GM20000 (cell line): ENCODE results near the gene USP49.
"Not testable (repeated sequence)": the region's sequence is repeated elsewhere in the genome, so short reads cannot be mapped to it uniquely, and the experiment has no call there.

Experiments used
- DNase-seq: peaks from one replicate; pipeline ENCODE4 v3.0.0; 2012; ENCODE audit warnings: low spot score
- CTCF ChIP-seq: IDR thresholded peaks from 2 replicates; pipeline ENCODE4 v1.5.1; 2012; ENCODE audit warnings: mild to moderate bottlenecking, control low read depth; ENCODE audit errors: extremely low read depth, missing control alignments

Gene USP49

GRCh38 chr6:41895300-41896233 lies at the start of gene USP49:
Gene USP49, minus strand, starts transcription at chr6:41895375. Its CDS starts 88,392 bp downstream, at chr6:41806983.
- no peak for TF ChIP-seq CTCF
- peak; percentile 96 for DNase-seq

- no peak for DNase-seq
Measured at GRCh38 chr6:41943456-41943855, 48.3 kb upstream of the USP49 start.

GRCh38 chr6:41942882-41943281 lies 47.7 kb upstream of the USP49 start:
- DNase-seq: not testable (repeated sequence)

More at GRCh38 chr6:41943456-41943855, 48.3 kb upstream of the USP49 start:
- TF ChIP-seq CTCF: no peak

DNA sequence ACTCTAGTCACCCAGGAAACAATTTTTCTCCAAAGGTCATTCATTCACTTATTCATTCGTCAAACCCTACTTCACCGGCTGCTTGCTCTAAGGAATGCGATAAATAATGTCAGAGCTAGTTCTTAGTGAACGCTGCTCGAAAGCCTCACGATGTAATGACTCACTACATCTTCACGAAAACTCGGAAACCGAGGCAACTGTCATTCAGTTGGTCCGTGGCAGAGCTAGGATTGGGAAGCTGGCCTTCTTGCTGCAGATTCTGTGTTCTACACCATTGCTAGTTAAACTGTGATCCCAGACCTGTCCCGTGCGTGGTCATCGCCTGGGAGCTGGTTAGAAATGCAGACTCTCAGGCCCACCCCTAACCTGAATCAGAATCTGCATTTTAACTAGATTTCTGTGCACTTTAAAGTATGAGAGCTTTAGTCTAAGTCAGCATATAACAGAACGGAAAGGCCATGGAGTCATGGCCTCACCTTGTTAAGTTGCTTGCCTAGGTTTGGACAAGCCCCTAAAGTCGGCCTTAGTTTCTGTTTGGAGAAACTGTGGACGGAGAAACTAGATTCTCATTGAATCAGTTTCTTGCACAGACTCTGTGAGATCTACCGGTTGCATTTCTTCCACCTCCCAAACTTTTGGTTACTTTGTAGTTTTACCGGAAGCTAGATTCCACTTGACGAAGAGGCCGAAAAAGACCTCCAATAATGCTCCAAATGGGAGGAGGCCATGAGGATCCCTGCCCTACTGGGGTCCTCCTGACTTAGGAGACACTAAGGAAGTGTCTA lies 47.1 kb upstream of the USP49 start:
- DNase-seq: no peak
- no peak for TF ChIP-seq CTCF

GRCh38 chr6:41941280-41942066 lies 46.3 kb upstream of the USP49 start, which contains the start of gene CCND3:
Gene CCND3, minus strand, starts transcription at chr6:41941808. Its CDS starts 159 bp downstream, at chr6:41941649.
- DNase-seq: peak; percentile 95
- TF ChIP-seq CTCF: no peak

GRCh38 chr6:41940759-41941279 lies 45.6 kb upstream of the USP49 start:
- TF ChIP-seq CTCF: no peak
- peak; percentile 42 for DNase-seq

DNA sequence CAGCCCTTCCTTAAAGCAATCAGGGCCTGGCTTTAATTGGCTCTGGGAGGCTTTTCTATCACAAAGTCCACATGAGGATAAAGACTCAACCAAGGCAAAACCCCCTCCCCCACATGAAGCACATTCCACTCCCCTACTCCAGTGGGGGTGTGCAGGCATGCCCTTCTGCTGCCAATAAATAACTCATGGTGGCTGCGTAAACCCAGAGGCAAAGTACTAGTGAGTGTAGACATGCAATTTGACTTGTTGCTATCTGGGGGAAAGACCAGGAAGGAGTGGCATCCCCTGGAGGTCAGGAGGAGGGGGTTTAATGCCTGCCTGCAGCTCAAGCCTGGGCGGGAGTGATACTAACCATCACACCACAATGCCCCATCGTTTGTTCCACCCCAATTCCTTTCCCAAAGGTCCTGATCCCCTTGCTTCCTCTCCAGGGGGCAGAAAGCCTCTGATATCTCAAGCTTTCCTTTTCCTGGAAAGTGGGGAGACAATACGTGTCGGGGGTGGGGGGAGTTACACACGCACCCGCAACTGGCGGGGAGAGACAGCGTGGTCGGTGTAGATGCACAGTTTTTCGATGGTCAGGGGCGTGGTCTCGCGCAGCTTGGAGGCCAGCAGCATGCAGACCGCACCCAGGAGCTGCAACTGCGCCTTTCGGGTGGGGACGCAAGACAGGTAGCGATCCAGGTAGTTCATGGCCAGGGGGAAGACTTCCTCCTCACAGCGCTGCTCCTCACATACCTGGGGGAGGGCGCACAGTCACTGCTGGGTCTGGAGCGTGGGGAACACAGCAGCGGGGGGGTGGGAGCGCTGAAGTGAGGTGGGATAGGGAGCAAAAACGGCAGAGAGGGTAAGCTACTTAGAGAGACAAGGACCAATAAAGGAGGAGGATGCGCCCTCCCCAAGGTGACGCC lies 44.9 kb upstream of the USP49 start:
- DNase-seq: no peak
- TF ChIP-seq CTCF: no peak
